H1 (cell line): ENCODE data around the gene ARHGAP12. TPM values are rescaled to one million over a fixed set of nuclear protein-coding genes. Genes with fewer than 3 reads are reported as not detected.

Experiments used
- CTCF ChIA-PET: fragments of 300-600 bp; sonication (Branson Sonifier 250); formaldehyde crosslinking; loops from one replicate; lab custom pipeline; 2021; ENCODE audit not compliant: partially characterized antibody; lab: Charles Lee
- POLR2A ChIA-PET: fragments of 300-600 bp; sonication (Branson Sonifier 250); formaldehyde crosslinking; loops from one replicate; lab custom pipeline; 2021; ENCODE audit warnings: inconsistent platforms; ENCODE audit not compliant: partially characterized antibody; lab: Charles Lee
- DNase-seq, 2 experiments: peaks; one replicate each; pipeline versions ENCODE4 v3.0.0 to v3.0.0-alpha.2; 2010 to 2022; ENCODE audit warnings: low spot score in 2 of 2, low read depth in 1 of 2, mixed read lengths in 1 of 2
- FAIRE-seq: peaks from 2 replicates; lab custom pipeline; 2011; peaks lifted over from hg19 to GRCh38; lab: Jason Lieb, UNC
- H2AFZ ChIP-seq: 2 replicates; pipeline ENCODE4 v1.8.1; 2012; ENCODE audit warnings: low read length, inconsistent platforms
- H2AK5ac ChIP-seq: 2 replicates; pipeline ENCODE4 v1.6.1; 2013; ENCODE audit warnings: low read depth, low read length
- H2BK120ac ChIP-seq: replicated peaks from 2 replicates; pipeline ENCODE3; 2013; ENCODE audit warnings: low read depth, low read length, inconsistent platforms
- H2BK12ac ChIP-seq: 2 replicates; pipeline ENCODE4 v1.6.1; 2013; ENCODE audit warnings: low read depth, low read length
- H2BK15ac ChIP-seq: 2 replicates; pipeline ENCODE4 v1.6.1; 2013; ENCODE audit warnings: low read length
- H2BK20ac ChIP-seq: 2 replicates; pipeline ENCODE4 v1.6.1; 2013; ENCODE audit warnings: low read length
- H2BK5ac ChIP-seq: 2 replicates; pipeline ENCODE4 v1.6.1; 2013; ENCODE audit warnings: low read depth, low read length
- H3K14ac ChIP-seq: 2 replicates; pipeline ENCODE4 v1.6.1; 2013; ENCODE audit warnings: inconsistent platforms; ENCODE audit not compliant: insufficient read length
- H3K18ac ChIP-seq: 2 replicates; pipeline ENCODE4 v1.6.1; 2013; ENCODE audit warnings: low read length; ENCODE audit errors: extremely low read depth
- H3K23ac ChIP-seq: 2 replicates; pipeline ENCODE4 v1.6.1; 2013; ENCODE audit warnings: inconsistent platforms; ENCODE audit not compliant: insufficient read length
- H3K23me2 ChIP-seq: 2 replicates; pipeline ENCODE4 v1.6.1; 2013; ENCODE audit warnings: low read depth, low read length
- H3K27ac ChIP-seq: 2 replicates; pipeline ENCODE4 v1.6.1; 2011; ENCODE audit warnings: low read depth, low read length, inconsistent platforms
- H3K27me3 ChIP-seq, 4 experiments: replicated peaks in 1 of 4; 1 replicate in 1 of 4; 2 replicates in 3 of 4; pipeline versions ENCODE4 v1.6.1 to v1.8.1; 2011 to 2013; ENCODE audit warnings: low read length in 3 of 4, mild to moderate bottlenecking in 3 of 4, inconsistent platforms in 2 of 4, mixed read lengths in 2 of 4, moderate library complexity in 1 of 4; ENCODE audit not compliant: control insufficient read depth in 3 of 4, insufficient read depth in 3 of 4; ENCODE audit errors: extremely low read depth in 1 of 4
- H3K36me3 ChIP-seq, 4 experiments: 2 replicates each; pipeline versions ENCODE4 v1.6.1 to v1.8.1; 2011 to 2013; ENCODE audit warnings: mild to moderate bottlenecking in 4 of 4, low read length in 3 of 4, moderate library complexity in 2 of 4, control low read depth in 1 of 4, inconsistent platforms in 1 of 4; ENCODE audit not compliant: insufficient read depth in 4 of 4, control insufficient read depth in 2 of 4
- H3K4ac ChIP-seq: replicated peaks from 2 replicates; pipeline ENCODE3; 2013; ENCODE audit warnings: low read length, low read depth, mixed read lengths, inconsistent platforms; ENCODE audit not compliant: insufficient read length
- H3K4me1 ChIP-seq, 4 experiments: replicated peaks in 1 of 4; 1 replicate in 1 of 4; 2 replicates in 3 of 4; pipeline versions ENCODE4 v1.6.1 to v1.8.1; 2011 to 2013; ENCODE audit warnings: low read length in 3 of 4, inconsistent platforms in 2 of 4, mixed read lengths in 1 of 4; ENCODE audit not compliant: insufficient read depth in 4 of 4, control insufficient read depth in 3 of 4
- H3K4me2 ChIP-seq, 2 experiments: 2 replicates each; pipeline versions ENCODE4 v1.6.1 to v1.8.1; 2011 to 2013; ENCODE audit warnings: low read depth in 2 of 2, low read length in 2 of 2, control low read depth in 1 of 2, inconsistent platforms in 1 of 2, mild to moderate bottlenecking in 1 of 2; ENCODE audit not compliant: insufficient read depth in 1 of 2
- H3K4me3 ChIP-seq, 4 experiments: fragments of 200-600, 300-600 bp in 1 of 4; sonication (generic), shearing (Covaris generic), sonication (Bioruptor Twin) in 1 of 4; 2 replicates each; pipeline versions ENCODE4 v1.5.1 to v1.8.1; 2011 to 2016; ENCODE audit warnings: low read length in 4 of 4, low read depth in 3 of 4, control low read depth in 2 of 4, inconsistent platforms in 2 of 4, mild to moderate bottlenecking in 2 of 4, mixed read lengths in 1 of 4, moderate library complexity in 1 of 4; ENCODE audit not compliant: insufficient read depth in 2 of 4; ENCODE audit errors: extremely low read depth in 1 of 4
- H3K56ac ChIP-seq: replicated peaks from 2 replicates; pipeline ENCODE3; 2013; ENCODE audit warnings: low read depth, mild to moderate bottlenecking, mixed read lengths, low read length, inconsistent platforms; ENCODE audit not compliant: insufficient read length
- H3K79me1 ChIP-seq: 2 replicates; pipeline ENCODE4 v1.6.1; 2013; ENCODE audit warnings: low read depth, low read length, control low read depth
- H3K79me2 ChIP-seq, 2 experiments: 2 replicates each; pipeline versions ENCODE4 v1.6.1 to v1.8.1; 2012 to 2013; ENCODE audit warnings: low read length in 2 of 2, mild to moderate bottlenecking in 2 of 2, inconsistent platforms in 1 of 2; ENCODE audit not compliant: insufficient read depth in 2 of 2, control insufficient read depth in 1 of 2
- H3K9ac ChIP-seq, 4 experiments: replicated peaks in 1 of 4; 1 replicate in 1 of 4; 2 replicates in 3 of 4; pipeline versions ENCODE4 v1.6.1 to v1.8.1; 2011 to 2013; ENCODE audit warnings: low read depth in 3 of 4, low read length in 3 of 4, control low read depth in 2 of 4, mild to moderate bottlenecking in 2 of 4, moderate library complexity in 2 of 4, inconsistent platforms in 1 of 4; ENCODE audit errors: extremely low read depth in 1 of 4
- H3K9me3 ChIP-seq, 2 experiments: 2 replicates each; pipeline versions ENCODE4 v1.6.1 to v1.8.1; 2012 to 2013; ENCODE audit warnings: mild to moderate bottlenecking in 2 of 2, moderate library complexity in 2 of 2, control low read depth in 1 of 2, inconsistent platforms in 1 of 2, low read depth in 1 of 2, low read length in 1 of 2, mixed read lengths in 1 of 2; ENCODE audit not compliant: insufficient read depth in 2 of 2
- H4K20me1 ChIP-seq, 2 experiments: replicated peaks in 1 of 2; 2 replicates each; pipeline versions ENCODE3 to v1.8.1; 2011 to 2013; ENCODE audit warnings: inconsistent platforms in 2 of 2, low read length in 2 of 2, mild to moderate bottlenecking in 1 of 2; ENCODE audit not compliant: insufficient read depth in 2 of 2, control insufficient read depth in 1 of 2
- H4K5ac ChIP-seq: 2 replicates; pipeline ENCODE4 v1.6.1; 2013; ENCODE audit warnings: low read length, low read depth, mixed read lengths, inconsistent platforms; ENCODE audit not compliant: insufficient read length
- H4K8ac ChIP-seq: 2 replicates; pipeline ENCODE4 v1.8.0; 2013; ENCODE audit warnings: mild to moderate bottlenecking, moderate library complexity, low read length, inconsistent platforms; ENCODE audit not compliant: insufficient read depth; ENCODE audit errors: extremely low read depth
- H4K91ac ChIP-seq: replicated peaks from 2 replicates; pipeline ENCODE3; 2013; ENCODE audit warnings: low read length, mixed read lengths, inconsistent platforms; ENCODE audit not compliant: insufficient read length
- ATF2 ChIP-seq: IDR thresholded peaks from 2 replicates; pipeline ENCODE4 v1.6.1; 2012; ENCODE audit warnings: low read length, inconsistent platforms
- CTCF ChIP-seq, 3 experiments: IDR thresholded peaks; 1 replicate in 2 of 3; 2 replicates in 1 of 3; pipeline versions ENCODE4 v1.5.1 to v1.6.1; 2011; ENCODE audit warnings: low read length in 3 of 3, mild to moderate bottlenecking in 3 of 3, inconsistent platforms in 2 of 3, low read depth in 1 of 3, moderate library complexity in 1 of 3; ENCODE audit not compliant: insufficient read depth in 1 of 3; ENCODE audit errors: control extremely low read depth in 1 of 3
- EGR1 ChIP-seq: IDR thresholded peaks from 2 replicates; pipeline ENCODE4 v1.6.1; 2011; ENCODE audit warnings: low read depth, low read length, borderline replicate concordance
- MAFK ChIP-seq: IDR thresholded peaks from 2 replicates; pipeline ENCODE4 v1.6.1; 2012; ENCODE audit warnings: low read depth, mild to moderate bottlenecking, improper control_type of control experiment, low read length
- POU5F1 ChIP-seq: IDR thresholded peaks from 2 replicates; pipeline ENCODE4 v1.6.1; 2011; ENCODE audit warnings: low read depth, mild to moderate bottlenecking, low read length, moderate library complexity
- RXRA ChIP-seq: IDR thresholded peaks from 2 replicates; pipeline ENCODE4 v1.6.1; 2011; ENCODE audit warnings: low read depth, mild to moderate bottlenecking, low read length, moderate library complexity; ENCODE audit not compliant: insufficient read depth
- SIN3A ChIP-seq, 2 experiments: IDR thresholded peaks in 1 of 2; conservative IDR thresholded peaks in 1 of 2; 2 replicates each; pipeline ENCODE4 v1.6.1; 2011 to 2012; ENCODE audit warnings: low read length in 2 of 2, improper control_type of control experiment in 1 of 2, low read depth in 1 of 2, mild to moderate bottlenecking in 1 of 2
- SUZ12 ChIP-seq: fragments of 200-600 bp; sonication (generic); IDR thresholded peaks from 2 replicates; pipeline ENCODE4 v1.6.1; 2012; ENCODE audit warnings: mild to moderate bottlenecking, inconsistent platforms, low read length, moderate library complexity, mixed read lengths
- TEAD4 ChIP-seq: IDR thresholded peaks from 2 replicates; pipeline ENCODE4 v1.6.1; 2012; ENCODE audit warnings: low read depth, low read length, inconsistent platforms, mixed read lengths
- WGBS, 2 experiments: shearing (Covaris generic) in 1 of 2; methylation state at CpG; one replicate each; pipeline versions ENCODE4 v1.1.6 to v1.1.7; 2013 to 2015; ENCODE audit warnings: low lambda C conversion rate in 2 of 2, mixed read lengths in 2 of 2, inconsistent platforms in 1 of 2, low coverage in 1 of 2, missing lambda C conversion rate in 1 of 2; ENCODE audit not compliant: insufficient replicate concordance in 2 of 2, insufficient coverage in 1 of 2, insufficient read length in 1 of 2; ENCODE audit errors: extremely low coverage in 1 of 2, missing lambda C conversion rate in 1 of 2; 5-methylcytosine and 5-hydroxymethylcytosine counted together
- polyA plus RNA-seq, 7 experiments: library from polyadenylated mRNA; depleted of rRNA in 3 of 7; stranded (reverse) in 5 of 7; unstranded in 2 of 7; fragments of >200 nt in 5 of 7; fragments of 200-250 nt in 2 of 7; gene quantifications; 1 replicate in 5 of 7; 2 replicates in 1 of 7; 4 replicates in 1 of 7; pipeline versions ENCODE4 v1.2.1 to v1.2.3, GENCODE V29; 2011 to 2013; ENCODE audit warnings: missing spikeins in 2 of 7, mixed read lengths in 2 of 7
- total RNA-seq: library from RNA; stranded (reverse); fragmentation: NEBNext Ultra II Directional; extraction: Animal tissue kit (Norgen Biotek cat#: 25700); gene quantifications from 2 replicates; pipeline ENCODE4 v1.2.1, GENCODE V29; 2021

ARHGAP12 gene
- total and polyA plus RNA-seq, 2 of the 8 experiments (the other 6 are each of a cell fraction or from before 2014, with no cell fraction given) = 10.1 to 39.0 TPM

- Histone ChIP-seq H3K4me3 (no peak overlapping the region), H4K8ac (no peak overlapping the region), H3K23ac (no peak overlapping the region), H2BK15ac (no peak overlapping the region), H3K18ac (0 out of 2 replicates have a peak overlapping the region, but pooled peaks have one; percentile 13), H2AFZ (no peak overlapping the region), H3K27ac (no peak overlapping the region), H3K4me1 (peaks cover 20 to 42% (median 34%) of the 10 kb centered on the region in 4 experiments), H3K27me3 (no peaks in the 10 kb centered on the region), H3K79me1 (no peaks in the 10 kb centered on the region; the same call in 1 of the 2 replicates), H3K23me2 (peaks cover 5% of the 10 kb centered on the region; the same call in 1 of the 2 replicates), H4K91ac (no peak overlapping the region), H2BK120ac (no peak overlapping the region), H3K36me3 (no peaks in the 10 kb centered on the region), H2AK5ac (no peak overlapping the region), H2BK5ac (no peak overlapping the region), H4K5ac (no peak overlapping the region), H3K79me2 (no peaks in the 10 kb centered on the region), H2BK12ac (peak overlapping the region; percentile 82; the same call in 1 of the 2 replicates), H3K14ac (no peak overlapping the region), H3K56ac (no peak overlapping the region), H3K9ac (no peak overlapping the region), H3K4ac (no peak overlapping the region), H4K20me1 (no peaks in the 10 kb centered on the region), H2BK20ac (no peak overlapping the region), H3K9me3 (peaks cover 1 to 4% of the 10 kb centered on the region in 2 experiments; a peak in 1 of 4 replicates), H3K4me2 (peak overlapping the region; percentile 1 to 69; a peak in 1 of 4 replicates)
- DNase-seq = no peak
- CTCF ChIA-PET = interaction anchor here (2.2 kb wide), 1 partner anchor 12 kb away, joined by 10 read pairs; no protein-coding TSS in a partner anchor
- POLR2A ChIA-PET = no interaction called here
- no peak for FAIRE-seq
- 93% methylated on average over 5 of the region's 5 CpGs; no CpG with 5 or more reads in 1 of the 2 experiments for WGBS, 2 experiments
- no peak for TF ChIP-seq CTCF (IDR thresholded peaks at IDR 0.05; ENCODE audit: control extremely low read depth in 1 of 3, insufficient read depth in 1 of 3, low read depth in 1 of 3, low read length in 3 of 3)
- TF ChIP-seq SUZ12 = no peak
- no peak for TF ChIP-seq ATF2
- no peak for TF ChIP-seq RXRA
- no peak for TF ChIP-seq EGR1
- TF ChIP-seq MAFK = no peak
- TF ChIP-seq POU5F1 = no peak
- TF ChIP-seq TEAD4 = no peak
- no peak for TF ChIP-seq SIN3A (conservative IDR thresholded peaks at IDR 0.05 in 1 of 2, IDR thresholded peaks at IDR 0.05 in 1 of 2; ENCODE audit: low read depth in 1 of 2, low read length in 2 of 2)
Measured at GRCh38 chr10:31758495-31758894, 170.1 kb downstream of the ARHGAP12 start.
